MCF 10A (cell line): ENCODE measurements around the gene ARL4D. TPM values are rescaled to one million over a fixed set of nuclear protein-coding genes. Genes with fewer than 3 reads are reported as not detected.

ENCODE experiments used
- BruUV-seq: library from RNA; stranded (reverse); fragments of 400-500 nt; replicated peaks from 2 replicates; lab custom pipeline; 2021; lab: Mats Ljungman, UMichigan
- CTCF ChIA-PET: fragments of 300-600 bp; sonication (Branson Sonifier 250); formaldehyde crosslinking; extraction: SDS; loops from one replicate; lab custom pipeline; 2021; ENCODE audit warnings: antibody characterized with exemption, inconsistent platforms; lab: Yijun Ruan, JAX
- POLR2A ChIA-PET: fragments of 300-600, 350-650 bp; sonication (Branson Sonifier 250); formaldehyde crosslinking; extraction: SDS; loops from one replicate; lab custom pipeline; 2020; ENCODE audit warnings: antibody characterized with exemption, inconsistent platforms; lab: Yijun Ruan, JAX
- DNase-seq: peaks from one replicate; pipeline ENCODE4 v3.0.0-alpha.2; 2018; ENCODE audit not compliant: unreplicated experiment
- H3K27ac Mint-ChIP-seq: one replicate; pipeline ENCODE4 v1.8.0; 2022; ENCODE audit warnings: mild to moderate bottlenecking, low read depth, mixed read lengths; ENCODE audit not compliant: unreplicated experiment
- H3K27me3 Mint-ChIP-seq: one replicate; pipeline ENCODE4 v1.8.0; 2022; ENCODE audit warnings: mixed read lengths; ENCODE audit not compliant: insufficient read depth, unreplicated experiment
- H3K36me3 Mint-ChIP-seq: one replicate; pipeline ENCODE4 v1.8.0; 2022; ENCODE audit warnings: mild to moderate bottlenecking, moderate library complexity, mixed read lengths; ENCODE audit not compliant: insufficient read depth, unreplicated experiment
- H3K4me1 Mint-ChIP-seq: one replicate; pipeline ENCODE4 v1.8.0; 2022; ENCODE audit warnings: mixed read lengths; ENCODE audit not compliant: insufficient read depth, unreplicated experiment
- H3K4me3 Mint-ChIP-seq: one replicate; pipeline ENCODE4 v1.8.0; 2022; ENCODE audit warnings: mild to moderate bottlenecking, moderate library complexity, mixed read lengths; ENCODE audit not compliant: unreplicated experiment
- H3K9me3 Mint-ChIP-seq: one replicate; pipeline ENCODE4 v1.8.0; 2022; ENCODE audit warnings: mixed read lengths; ENCODE audit not compliant: unreplicated experiment
- CTCF ChIP-seq: fragments of 200-600 bp; IDR thresholded peaks from one replicate; pipeline ENCODE4 v1.8.0; 2022; ENCODE audit warnings: antibody characterized with exemption, mild to moderate bottlenecking; ENCODE audit not compliant: unreplicated experiment
- intact Hi-C: fragments of 100-400 bp; cut with micrococcal nuclease; formaldehyde crosslinking; loops from 2 replicates; pipeline ENCODE4 v1.14.1; 2022
- total RNA-seq: library from RNA; stranded (reverse); gene quantifications from 2 replicates; pipeline ENCODE4 v1.2.3, GENCODE V29; 2022

Gene ARL4D
- total RNA-seq, 1 experiment from 2014 or later = 33.5 TPM

GRCh38 chr17:43368740-43369506 is 29.9 kb upstream of the ARL4D start:
- Mint-ChIP-seq H3K4me1 (peaks cover 16% of the 10 kb centered on the region), H3K9me3 (no peaks in the 10 kb centered on the region), H3K27ac (peak overlapping the region; percentile 100), H3K27me3 (no peaks in the 10 kb centered on the region), H3K36me3 (peaks cover 10% of the 10 kb centered on the region), H3K4me3 (peak overlapping the region; percentile 73)
- no TSS peak for BruUV-seq
- intact Hi-C loops = loop anchor here (1.0 kb wide), 1 partner anchor 19 kb away; no protein-coding TSS in a partner anchor
- no peak for TF ChIP-seq CTCF
- ChIA-PET POLR2A (interaction anchor here (0.6 to 6.5 kb wide), 39 partner anchors 8 to 1718 kb away, joined by 3 to 350 read pairs (median 6); partner anchors contain the start of genes ARL4D, DHX8, NBR1 and RPL27), CTCF (interaction anchor here (0.6 to 4.8 kb wide), 14 partner anchors 11 to 537 kb away, joined by 3 to 30 read pairs (median 4); partner anchors contain the start of gene DHX8)
- DNase-seq = peak; percentile 87

GRCh38 chr17:43369986-43370385 is 28.8 kb upstream of the ARL4D start:
- Mint-ChIP-seq H3K4me1 (peaks cover 16% of the 10 kb centered on the region), H3K4me3 (peak overlapping the region; percentile 73), H3K9me3 (no peaks in the 10 kb centered on the region), H3K27ac (peak overlapping the region; percentile 100), H3K27me3 (no peaks in the 10 kb centered on the region), H3K36me3 (peaks cover 10% of the 10 kb centered on the region)
- BruUV-seq = no TSS peak
- ChIA-PET CTCF (interaction anchor here (0.5 to 4.8 kb wide), 6 partner anchors 10 to 113 kb away, joined by 3 to 30 read pairs (median 5); no protein-coding TSS in a partner anchor), POLR2A (interaction anchor here (0.6 to 6.5 kb wide), 7 partner anchors 9 to 1719 kb away, joined by 3 to 350 read pairs (median 86); partner anchors contain the start of genes ARL4D and DHX8)
- DNase-seq = no peak
- no peak for TF ChIP-seq CTCF
- intact Hi-C loops = no loop called here

- Mint-ChIP-seq H3K9me3 (no peaks in the 10 kb centered on the region), H3K36me3 (peaks cover 10% of the 10 kb centered on the region), H3K27me3 (no peaks in the 10 kb centered on the region), H3K4me3 (no peak overlapping the region), H3K4me1 (peaks cover 16% of the 10 kb centered on the region), H3K27ac (peak overlapping the region; percentile 57)
- no TSS peak for BruUV-seq
- DNase-seq = no peak
- no peak for TF ChIP-seq CTCF
- ChIA-PET CTCF (interaction anchor here (1.7 kb wide), 1 partner anchor 23 kb away, joined by 9 read pairs; no protein-coding TSS in a partner anchor), POLR2A (interaction anchor here (0.8 to 6.5 kb wide), 4 partner anchors 10 to 112 kb away, joined by 3 to 350 read pairs (median 96); partner anchors contain the start of genes ARL4D and DHX8)
- intact Hi-C loops = no loop called here
Measured at GRCh38 chr17:43371227-43371821, 27.5 kb upstream of the ARL4D start.
